ENCODE results near the gene MPZL3.
A peak's percentile ranks its signal among the peaks of the same experiment; 100 is the strongest.

MPZL3 gene

DNA sequence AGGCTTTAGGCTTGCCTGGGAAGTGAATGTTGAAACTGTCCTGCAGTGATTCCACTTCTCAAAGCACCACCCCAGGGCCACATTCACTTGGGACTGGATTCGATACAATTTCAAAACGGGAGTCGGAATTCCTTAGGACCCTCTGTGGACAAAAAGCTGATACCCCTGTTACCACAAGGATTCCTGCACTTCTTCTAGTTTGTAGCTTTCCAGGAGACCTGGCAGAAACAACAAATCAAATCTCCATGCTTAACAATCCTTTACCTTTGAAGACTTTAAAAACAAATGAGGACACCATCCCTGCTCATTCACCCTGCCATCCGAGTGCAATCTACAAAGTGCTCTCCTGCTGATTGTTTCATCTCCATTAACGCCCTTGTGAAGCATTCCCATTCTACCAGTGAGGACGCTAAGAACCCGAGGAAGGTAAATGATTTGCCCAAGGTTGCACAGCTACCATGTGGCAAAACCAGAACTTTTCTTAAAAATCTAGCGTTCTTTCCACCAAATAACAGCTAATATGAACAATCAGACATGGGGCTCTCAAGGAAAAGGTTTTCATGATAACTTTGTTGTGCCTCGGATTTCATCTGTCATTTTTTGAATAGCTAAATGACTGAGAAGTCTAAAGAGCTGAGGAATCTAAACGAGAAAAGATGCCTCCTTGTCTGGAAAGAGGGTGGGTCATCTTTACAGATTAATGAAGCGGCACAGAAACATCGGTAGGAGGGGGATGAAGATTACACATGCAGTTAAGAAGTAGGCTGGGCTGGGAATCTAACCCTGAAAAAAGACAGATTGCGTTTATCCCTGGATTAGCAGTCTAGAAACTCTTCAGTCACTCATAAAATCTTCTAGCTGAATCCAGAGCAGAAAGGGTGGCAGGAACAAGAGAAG lies 12.7 kb upstream of the MPZL3 start:
- DNase-seq (ENCODE audit: extremely low read depth in 1 of 2, low read depth in 1 of 2), result no peak

DNA sequence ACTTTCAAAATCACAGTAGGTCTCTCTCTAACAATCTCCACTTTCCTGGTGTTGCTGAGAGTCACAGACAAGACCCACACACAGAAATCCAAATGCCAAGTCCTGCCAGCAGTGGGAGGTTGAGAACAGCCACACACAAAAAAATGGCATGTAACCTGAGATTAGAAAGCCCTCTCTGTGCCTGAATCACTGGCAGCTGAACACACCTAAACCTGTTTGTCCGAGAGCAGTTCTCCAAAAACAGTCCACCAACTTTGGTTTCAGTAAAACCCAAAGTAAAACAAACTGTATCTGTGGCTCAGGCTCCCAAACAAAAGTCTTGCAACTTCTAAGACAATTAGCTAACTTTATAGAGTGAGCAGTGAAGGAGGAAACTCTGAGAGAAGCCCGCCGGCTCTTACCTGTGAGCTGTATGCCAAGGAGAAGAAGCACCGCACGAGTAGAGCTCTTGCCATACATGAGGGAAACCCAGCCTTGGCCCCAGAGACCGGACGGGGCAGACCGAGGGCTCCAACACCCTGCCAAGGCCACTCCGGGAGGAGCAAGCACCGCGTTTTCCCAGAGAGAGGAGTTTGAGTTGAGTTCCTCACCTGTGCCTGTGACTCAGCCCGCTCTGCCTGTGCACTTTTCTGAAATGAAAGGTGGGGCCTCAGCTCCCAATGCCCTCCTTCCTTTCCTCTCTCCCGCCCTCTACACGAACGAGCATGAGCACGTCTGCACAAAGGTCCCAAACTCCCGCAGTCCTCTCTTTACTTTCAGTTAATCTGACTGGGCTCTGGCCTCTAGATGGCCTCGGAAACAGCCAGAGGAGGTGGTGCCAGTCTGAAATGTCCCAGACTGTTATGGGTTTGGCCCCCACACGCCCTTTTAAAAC lies 11.8 kb upstream of the MPZL3 start, which contains the start of gene MPZL2:
Gene MPZL2 (minus strand): TSS at position 603 of the 874 bp plus-strand sequence. CDS start 144 bp downstream, at position 459.
- no peak for DNase-seq (ENCODE audit: extremely low read depth in 1 of 2, low read depth in 1 of 2)

DNA sequence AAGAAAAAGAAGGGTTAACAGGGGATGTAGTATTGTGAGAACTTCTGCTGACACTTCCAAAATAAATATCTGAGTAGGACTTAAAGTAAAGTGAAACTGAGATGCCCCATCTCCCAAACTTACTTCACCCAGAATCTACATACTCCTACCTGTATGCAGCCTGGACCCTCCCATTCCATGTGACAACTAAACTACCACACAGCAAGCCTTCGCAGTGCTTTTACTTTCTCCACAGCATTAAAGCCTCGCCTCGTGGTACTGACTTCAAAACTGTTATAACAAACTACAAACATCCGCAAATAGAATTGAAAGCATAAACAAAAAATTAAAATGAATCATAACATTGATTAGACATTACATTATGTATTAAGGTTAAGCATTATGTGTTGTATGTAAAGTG lies 10.9 kb upstream of the MPZL3 start:
- DNase-seq (ENCODE audit: extremely low read depth in 1 of 2, low read depth in 1 of 2), result no peak

DNA sequence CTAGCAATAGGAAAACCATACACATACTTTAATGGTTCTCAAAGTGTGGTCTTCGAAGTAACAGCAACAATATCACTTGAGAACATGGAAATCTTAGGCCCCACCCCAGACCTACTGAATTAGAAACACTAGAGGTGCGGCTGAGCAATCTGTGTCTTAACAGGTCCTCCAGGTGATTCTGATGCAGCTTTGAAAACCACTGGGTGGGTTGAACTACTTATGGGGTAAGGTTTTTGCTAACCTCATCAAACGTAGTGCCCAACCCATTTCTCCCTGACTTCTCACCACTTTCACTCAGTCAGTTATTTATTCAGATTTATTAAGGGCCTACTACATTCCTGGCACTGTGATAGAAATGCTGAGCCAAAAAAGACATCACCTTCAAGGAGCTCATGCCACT lies 8.2 kb upstream of the MPZL3 start:
- no peak for DNase-seq (ENCODE audit: extremely low read depth in 1 of 2, low read depth in 1 of 2)

DNA sequence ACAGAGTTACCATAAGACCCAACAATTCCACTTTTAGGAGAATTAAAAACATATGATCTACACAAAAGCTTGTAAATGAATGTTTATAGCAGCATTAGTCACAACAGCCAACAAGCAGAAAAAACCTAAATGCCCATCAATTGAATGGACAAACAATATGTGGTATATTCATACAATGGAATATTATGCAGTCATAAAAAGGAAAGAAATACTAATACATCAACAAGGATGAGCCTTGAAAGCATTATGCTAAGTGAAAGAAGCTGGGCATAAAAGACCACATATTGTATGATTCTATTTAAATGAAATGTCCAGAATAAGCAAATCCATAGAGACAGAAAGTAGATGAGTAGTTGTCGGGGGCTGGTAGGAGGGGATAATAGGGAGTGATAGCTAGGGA lies 7.0 kb upstream of the MPZL3 start:
- no peak for DNase-seq (ENCODE audit: extremely low read depth in 1 of 2, low read depth in 1 of 2)

DNA sequence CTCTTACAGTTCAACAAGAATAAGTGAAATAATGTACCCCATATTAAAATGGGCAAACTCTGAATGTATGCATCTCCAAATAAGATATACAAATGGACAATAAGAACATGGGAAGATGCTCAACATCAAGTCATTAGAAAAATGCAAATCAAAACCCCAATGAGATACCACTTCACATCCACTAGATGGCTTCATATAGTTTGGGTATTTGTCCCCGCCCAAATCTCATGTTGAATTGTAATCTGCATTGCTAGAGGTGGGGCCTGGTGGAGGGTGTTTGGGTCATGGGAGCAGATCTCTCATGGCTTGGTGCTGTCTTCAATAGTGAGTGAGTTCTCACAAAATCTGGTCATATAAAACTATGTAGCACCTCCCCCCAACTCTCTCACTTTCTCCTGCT lies 6.2 kb upstream of the MPZL3 start:
- DNase-seq (ENCODE audit: extremely low read depth in 1 of 2, low read depth in 1 of 2), result no peak

DNA sequence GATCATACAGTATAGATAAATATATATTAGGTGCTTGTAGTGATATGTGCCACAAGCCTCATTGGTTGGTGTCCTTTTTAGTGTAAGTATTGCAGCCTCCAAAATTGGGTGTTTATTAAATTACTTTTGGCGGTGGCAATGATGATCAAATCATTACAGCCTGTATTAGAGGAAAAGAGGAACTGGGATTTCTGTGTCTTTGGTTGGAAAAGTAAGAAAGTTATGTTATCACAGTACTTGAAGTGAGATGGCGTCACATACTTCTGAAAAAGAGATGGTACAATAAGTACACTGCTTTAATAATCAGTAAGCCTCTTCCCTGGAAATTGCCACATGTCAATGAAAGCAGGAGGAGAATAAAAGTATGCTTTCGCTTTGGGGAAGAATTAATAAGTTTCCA lies 523 bp upstream of the MPZL3 start:
- DNase-seq (ENCODE audit: extremely low read depth in 1 of 2, low read depth in 1 of 2), result no peak

DNA sequence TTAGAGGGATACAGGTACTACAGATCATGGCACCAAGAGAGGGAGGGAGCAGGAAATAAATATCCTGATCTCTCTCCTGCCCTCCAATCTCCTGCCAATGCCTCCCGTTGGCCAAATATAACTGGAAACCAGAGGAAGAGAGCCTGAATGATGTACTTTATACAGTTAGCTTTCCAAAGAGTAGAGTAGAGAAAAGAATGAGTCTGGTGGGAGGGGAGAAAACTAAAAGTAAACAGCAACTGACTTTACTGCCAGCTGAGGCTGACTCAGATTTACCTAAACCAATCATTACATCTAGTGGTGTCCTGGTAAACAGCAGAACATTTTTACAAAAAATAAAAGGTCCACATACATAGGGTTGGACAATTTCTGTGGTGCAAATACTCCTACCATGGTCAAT lies 5.1 kb downstream of the MPZL3 start:
- no peak for DNase-seq (ENCODE audit: extremely low read depth in 1 of 2, low read depth in 1 of 2)

DNA sequence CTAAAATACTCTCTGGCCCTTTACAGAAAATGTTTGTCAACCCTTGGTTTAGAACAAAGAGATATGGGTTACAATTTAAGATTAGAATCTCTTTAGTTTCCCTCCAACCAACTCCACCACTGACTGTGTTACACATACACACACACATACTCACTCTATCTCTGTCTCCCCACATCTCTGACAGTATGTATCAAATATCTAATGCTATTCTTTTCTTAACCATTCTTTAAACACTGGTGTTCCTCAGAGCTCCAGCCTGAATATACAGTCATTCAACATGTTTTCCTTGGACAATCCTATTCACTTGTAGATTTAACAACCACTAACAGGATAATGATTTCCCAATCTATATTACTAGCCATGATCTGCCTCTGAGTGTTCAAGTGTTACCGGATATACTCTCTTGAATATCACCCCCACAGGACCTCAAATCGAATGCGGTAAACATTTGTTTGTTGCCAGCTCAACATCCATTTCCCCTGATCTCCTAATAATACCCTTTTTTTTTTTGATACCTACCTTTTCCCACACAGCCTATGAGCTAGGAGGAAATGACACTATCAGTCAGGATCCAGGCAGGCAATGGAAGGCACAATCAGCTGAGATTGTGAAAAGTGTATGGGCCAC lies 6.1 kb downstream of the MPZL3 start:
- no peak for DNase-seq (ENCODE audit: extremely low read depth in 1 of 2, low read depth in 1 of 2)

DNA sequence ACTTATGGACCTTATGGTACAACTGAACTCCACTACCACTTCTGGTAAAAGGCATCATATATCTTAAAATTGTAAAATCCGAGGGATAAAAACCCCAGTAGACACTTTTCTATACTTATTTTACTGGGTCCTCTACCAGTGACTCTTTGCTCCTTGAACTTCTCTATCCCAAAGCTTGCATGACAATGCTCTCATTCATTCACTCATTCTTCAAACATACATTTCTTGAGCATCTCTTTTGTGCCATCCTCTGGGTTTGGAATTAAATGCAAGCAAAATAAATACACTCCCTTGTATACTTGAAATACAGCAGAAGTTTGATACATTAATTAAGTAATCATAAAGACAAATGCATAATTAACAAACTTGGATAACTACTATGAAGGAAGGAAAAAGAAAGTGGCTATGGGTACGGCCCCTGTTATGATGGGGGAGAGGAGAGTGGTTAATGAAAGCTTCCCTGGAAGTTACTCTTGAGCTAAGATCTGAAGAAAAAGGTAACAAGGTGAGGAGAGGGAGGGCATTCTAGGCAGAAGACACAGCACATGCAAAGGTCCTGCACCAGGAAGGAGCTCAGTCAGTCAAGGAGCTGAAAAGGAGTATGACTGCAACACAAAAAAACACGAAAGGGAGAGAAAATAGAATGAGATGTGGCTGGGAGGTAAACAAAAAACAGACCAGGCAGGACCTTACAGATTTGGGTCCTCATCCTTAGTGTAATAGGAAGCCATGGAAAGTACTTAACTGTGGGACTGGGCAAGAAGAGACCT lies 8.0 kb downstream of the MPZL3 start:
- DNase-seq (ENCODE audit: extremely low read depth in 1 of 2, low read depth in 1 of 2), result no peak

DNA sequence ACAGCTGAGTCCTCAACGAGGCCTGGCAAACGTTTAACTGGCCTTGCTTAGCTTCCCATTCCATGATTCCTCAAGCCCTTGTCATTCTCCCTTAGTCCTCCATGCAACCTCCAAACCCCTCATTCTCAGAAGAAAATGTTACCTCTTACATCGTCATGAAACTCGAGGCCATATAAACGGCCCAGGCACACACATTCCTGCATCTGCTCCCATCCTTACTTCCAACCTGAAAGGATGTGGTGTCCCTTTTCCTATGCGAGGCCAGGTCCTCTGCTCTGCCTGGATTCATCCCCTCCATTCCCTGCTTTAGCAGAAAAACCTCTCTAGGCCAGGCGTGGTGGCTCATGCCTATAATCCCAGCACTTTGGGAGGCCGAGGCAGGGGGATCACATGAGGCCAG lies 9.0 kb downstream of the MPZL3 start:
- no peak for DNase-seq (ENCODE audit: extremely low read depth in 1 of 2, low read depth in 1 of 2)

DNA sequence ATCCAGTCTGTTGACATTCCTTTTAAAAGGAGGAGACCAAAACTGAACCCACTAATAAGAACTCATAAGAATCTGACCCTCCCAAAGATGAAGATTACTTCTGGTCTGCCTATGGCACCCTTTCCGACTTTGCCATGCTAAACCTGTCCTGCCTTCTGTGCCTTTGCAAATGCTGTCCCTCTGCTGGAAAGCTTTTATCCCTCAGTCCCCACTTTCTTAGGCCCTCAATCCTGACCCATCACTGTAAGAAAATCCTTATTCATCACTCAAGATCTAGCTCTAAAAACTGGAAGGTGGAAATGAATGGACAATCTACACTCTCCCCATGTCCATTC lies 10.4 kb downstream of the MPZL3 start:
- DNase-seq (ENCODE audit: extremely low read depth in 1 of 2, low read depth in 1 of 2), result no peak

DNA sequence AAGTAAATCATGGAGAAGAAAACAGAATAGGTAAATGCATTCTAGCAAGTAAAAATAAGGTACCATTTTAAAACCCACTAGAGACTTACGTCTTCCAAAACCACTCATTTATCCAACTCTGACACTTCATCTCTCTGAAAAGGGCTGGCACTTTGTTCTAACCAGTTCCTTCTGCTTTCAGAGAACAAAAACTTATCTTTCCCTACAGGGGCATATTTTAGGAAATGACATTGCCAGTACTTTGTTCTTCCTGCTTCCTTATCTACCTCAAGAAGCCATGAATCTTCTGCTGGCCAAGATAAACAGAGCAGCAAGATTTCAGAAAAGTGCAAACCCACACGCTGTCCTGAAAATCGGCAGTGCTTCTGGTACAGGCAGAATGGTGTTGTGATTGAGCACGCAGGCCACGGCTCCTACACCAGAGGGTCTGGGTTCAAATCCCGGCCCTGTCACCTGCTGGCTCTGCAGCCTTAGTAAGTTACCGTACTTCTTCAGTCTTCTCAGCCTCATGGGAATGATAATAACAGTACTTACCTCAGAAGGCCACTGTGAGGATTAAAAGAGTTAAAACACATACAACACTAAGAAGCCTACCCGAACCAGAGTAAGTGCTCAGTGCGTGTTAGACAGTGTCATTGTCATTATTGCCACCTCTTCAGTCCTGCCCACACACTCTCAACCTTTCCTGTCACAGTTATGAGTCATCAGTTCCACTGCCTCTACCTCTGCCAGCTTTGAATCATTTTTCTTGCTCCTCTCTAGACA lies 11.0 kb downstream of the MPZL3 start:
- DNase-seq (ENCODE audit: extremely low read depth in 1 of 2, low read depth in 1 of 2), result peak in 1 of 2 donors; percentile 75

DNA sequence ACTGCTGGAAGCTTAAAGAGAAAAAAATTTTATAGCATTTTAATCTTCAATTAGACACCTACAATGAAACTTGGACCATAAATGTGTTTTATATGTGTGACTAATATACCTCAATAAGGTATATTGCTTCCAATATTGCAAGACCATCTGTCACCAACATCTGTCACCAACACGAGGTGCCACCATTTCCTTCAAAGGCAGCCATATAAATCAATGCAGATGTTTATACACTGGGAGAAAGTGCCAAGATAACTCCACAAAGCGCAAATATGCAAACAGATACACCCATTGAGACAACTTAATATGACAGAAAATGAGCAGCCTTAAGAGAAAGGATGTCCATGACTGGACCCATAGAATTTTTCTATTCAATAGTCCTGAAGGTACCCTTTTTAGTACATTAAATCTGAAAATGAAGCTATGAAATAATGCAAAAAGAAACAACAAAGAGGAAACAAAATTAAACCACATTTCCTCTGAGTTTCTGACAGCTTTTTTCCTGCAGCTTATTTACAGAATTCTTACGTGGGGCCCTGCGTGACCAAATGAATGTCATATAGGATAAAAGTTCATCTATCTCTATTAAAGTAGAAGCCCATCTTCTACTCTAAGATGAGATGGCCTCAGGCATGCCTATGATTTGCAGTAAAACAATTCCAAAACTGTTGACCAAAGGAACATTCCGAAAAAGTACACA lies 12.5 kb downstream of the MPZL3 start:
- DNase-seq (ENCODE audit: extremely low read depth in 1 of 2, low read depth in 1 of 2), result no peak

DNA sequence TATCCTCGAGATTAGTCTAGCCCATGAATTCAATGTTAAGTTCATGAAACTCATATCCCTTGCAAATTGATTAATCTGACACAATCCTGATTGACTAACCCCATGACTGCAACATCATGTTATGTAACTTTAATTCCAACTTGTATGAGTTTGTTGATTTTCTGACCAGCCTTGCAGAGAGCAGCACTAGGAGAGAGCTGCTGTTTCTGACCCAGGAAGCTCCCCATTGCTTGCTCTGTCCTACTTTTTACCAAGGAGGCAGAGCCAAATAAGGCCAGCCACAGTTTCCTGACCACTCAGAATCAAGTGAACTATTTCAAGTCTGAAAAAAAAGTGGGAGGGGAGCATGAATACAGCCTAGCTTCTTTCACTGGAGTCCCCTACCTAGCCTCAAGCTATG lies 13.2 kb downstream of the MPZL3 start:
- no peak for DNase-seq (ENCODE audit: extremely low read depth in 1 of 2, low read depth in 1 of 2)

DNA sequence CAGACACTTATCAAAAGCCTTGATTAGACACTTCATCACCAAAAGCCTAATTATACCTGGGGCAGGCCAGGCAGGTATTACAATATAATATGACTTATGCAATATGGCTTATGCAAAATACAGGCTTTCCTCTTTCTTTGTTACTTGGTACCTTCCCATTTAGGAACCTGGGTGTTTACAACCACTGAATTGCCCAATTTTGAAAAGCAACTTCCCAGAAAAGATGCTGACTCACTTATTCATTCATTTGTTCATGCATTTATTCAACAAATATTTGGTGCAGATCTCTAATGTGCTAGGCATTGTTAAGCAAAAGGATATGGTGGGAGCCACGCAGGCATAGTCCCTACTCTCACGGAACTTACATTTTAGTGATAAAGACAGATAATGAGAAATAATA lies 13.7 kb downstream of the MPZL3 start:
- DNase-seq (ENCODE audit: extremely low read depth in 1 of 2, low read depth in 1 of 2), result no peak

DNA sequence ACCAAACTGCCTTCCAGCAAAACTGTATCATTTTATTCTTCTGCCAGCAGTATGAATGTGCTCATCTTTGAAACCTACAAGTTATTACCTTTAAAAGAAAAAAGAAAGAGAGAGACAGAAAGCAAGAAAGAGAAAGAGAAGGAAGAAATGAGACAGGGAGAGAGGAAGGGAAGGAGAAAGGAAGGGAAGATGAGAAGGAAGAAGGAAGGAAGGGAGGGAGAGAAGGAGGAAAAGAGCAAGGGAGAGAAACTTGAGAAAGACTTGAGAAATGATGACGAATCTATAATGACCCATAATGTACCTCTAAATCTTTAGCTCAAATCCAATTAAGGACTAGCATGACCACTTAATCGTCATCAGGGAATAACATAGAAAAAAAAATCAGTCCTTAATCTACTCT lies 16.0 kb downstream of the MPZL3 start:
- no peak for DNase-seq (ENCODE audit: extremely low read depth in 1 of 2, low read depth in 1 of 2)

DNA sequence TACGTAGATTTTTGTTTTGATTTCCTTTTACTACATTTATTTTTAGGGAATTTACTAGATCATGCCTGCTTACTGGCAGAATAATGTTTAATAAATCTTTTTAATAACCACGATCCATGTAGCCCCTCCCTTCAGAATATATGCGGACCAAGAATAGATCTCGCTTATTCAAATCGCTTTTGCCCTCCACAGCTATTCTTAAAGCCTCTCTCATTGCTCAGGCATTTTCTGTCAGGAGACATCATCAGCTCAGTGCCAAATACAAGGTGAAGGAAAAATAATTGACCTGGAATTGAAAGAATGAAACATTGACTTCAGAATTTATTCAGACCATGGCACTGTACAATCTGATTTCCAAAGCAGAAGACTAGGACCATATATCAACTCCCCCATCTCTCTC lies 17.3 kb downstream of the MPZL3 start:
- DNase-seq (ENCODE audit: extremely low read depth in 1 of 2, low read depth in 1 of 2), result no peak

DNA sequence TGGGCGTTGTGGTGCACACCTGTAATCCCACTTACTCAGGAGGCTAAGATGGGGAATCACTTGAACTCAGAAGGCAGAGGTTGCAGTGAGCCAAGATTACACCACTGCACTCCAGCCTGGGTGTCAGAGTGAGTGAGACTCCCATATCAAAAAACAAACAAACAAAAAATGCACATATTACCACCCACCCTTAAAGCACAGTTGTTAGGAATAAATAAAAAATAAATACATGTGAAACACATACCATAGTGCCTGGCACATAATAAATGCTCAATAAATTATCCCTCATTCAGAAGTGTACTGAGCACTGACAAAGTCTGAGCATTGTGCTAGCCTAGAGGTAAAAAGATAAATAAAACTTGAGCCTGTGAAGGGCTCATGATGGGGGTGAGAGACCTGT lies 18.3 kb downstream of the MPZL3 start:
- no peak for DNase-seq (ENCODE audit: extremely low read depth in 1 of 2, low read depth in 1 of 2)

DNA sequence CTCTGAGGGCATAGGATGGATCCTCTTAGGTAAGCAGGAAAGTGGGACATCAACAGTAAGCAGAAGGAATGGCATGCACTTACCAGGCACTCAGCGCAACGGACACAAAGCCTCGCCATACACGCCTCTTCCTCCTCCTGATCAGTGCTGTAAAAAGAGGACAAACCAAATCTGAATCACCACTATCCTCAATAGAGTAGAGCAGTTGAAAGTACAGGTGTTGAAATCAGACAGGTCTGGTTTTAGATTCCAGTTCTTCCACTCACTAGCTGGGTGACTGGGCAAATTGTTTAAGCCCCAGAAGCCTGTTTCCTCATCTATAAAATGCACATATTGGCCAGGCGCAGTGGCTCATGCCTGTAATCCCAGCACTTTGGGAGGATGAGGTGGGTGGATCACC lies 18.8 kb downstream of the MPZL3 start:
- DNase-seq (ENCODE audit: extremely low read depth in 1 of 2, low read depth in 1 of 2), result no peak
